Stimulated activated naive CD4-positive, alpha-beta T cell (primary cell): ENCODE results near the gene GAK.

Experiments used
- DNase-seq, 6 experiments: peaks; one replicate each; lab custom pipeline; 2025; lab: John Stamatoyannopoulos, UW

GAK gene

GRCh38 chr4:887034-887763 lies 44.9 kb downstream of the GAK start:
- no peak for DNase-seq

- no peak for DNase-seq
Measured at GRCh38 chr4:886244-886643, 45.9 kb downstream of the GAK start.

- no peak for DNase-seq
Measured at GRCh38 chr4:885353-885752, 46.8 kb downstream of the GAK start.

GRCh38 chr4:884896-885295 lies 47.2 kb downstream of the GAK start:
- DNase-seq: no peak

- DNase-seq: no peak
Measured at GRCh38 chr4:884259-884658, 47.9 kb downstream of the GAK start.

- no peak for DNase-seq
Measured at GRCh38 chr4:883377-884095, 48.6 kb downstream of the GAK start.

GRCh38 chr4:882646-883045 lies 49.5 kb downstream of the GAK start:
- DNase-seq: no peak

GRCh38 chr4:881709-882108 lies 50.4 kb downstream of the GAK start:
- no peak for DNase-seq

- no peak for DNase-seq
Measured at GRCh38 chr4:880684-881405, 51.3 kb downstream of the GAK start.

GRCh38 chr4:879729-880077 lies 52.4 kb downstream of the GAK start:
- peak in 2 of 6 experiments; percentile 40 to 46 for DNase-seq

- peak in 3 of 6 experiments; percentile 45 to 57 (median 46) for DNase-seq
Measured at GRCh38 chr4:878796-879728, 53.1 kb downstream of the GAK start.

- DNase-seq: no peak
Measured at GRCh38 chr4:877502-877901, 54.6 kb downstream of the GAK start.

GRCh38 chr4:876780-877179 lies 55.3 kb downstream of the GAK start:
- no peak for DNase-seq

GRCh38 chr4:875818-876423 lies 56.2 kb downstream of the GAK start:
- DNase-seq: no peak

GRCh38 chr4:874971-875817 lies 56.9 kb downstream of the GAK start:
- no peak for DNase-seq

- DNase-seq: no peak
Measured at GRCh38 chr4:874056-874455, 58.1 kb downstream of the GAK start.

- no peak for DNase-seq
Measured at GRCh38 chr4:872241-872981, 59.7 kb downstream of the GAK start.

GRCh38 chr4:871484-871883 lies 60.6 kb downstream of the GAK start:
- DNase-seq: no peak

GRCh38 chr4:870951-871350 lies 61.2 kb downstream of the GAK start:
- no peak for DNase-seq

GRCh38 chr4:869776-870175 lies 62.3 kb downstream of the GAK start:
- no peak for DNase-seq
